Measurements from ENCODE around the gene RET.

RET gene

DNA sequence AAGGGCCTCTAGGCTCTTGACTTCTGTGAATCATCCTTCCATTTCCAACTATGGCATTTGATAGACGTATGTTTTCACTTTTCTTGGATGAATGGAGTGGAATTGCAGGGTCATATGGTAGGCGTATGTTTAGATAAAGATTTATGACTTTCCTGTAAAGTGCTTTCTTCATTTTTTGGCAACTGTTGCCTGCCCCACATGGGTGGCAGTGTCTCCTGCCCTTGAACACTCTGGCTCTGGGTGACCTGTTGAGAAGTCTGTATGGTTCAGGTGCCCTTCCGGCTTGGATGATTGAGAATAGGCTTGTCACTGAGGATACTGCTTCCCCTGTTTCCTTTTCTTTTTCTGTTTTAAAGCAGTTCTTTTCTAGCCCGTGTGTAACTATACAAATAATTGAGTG, 23.1 kb downstream of the RET start:
- TF ChIP-seq, protein P1, sequence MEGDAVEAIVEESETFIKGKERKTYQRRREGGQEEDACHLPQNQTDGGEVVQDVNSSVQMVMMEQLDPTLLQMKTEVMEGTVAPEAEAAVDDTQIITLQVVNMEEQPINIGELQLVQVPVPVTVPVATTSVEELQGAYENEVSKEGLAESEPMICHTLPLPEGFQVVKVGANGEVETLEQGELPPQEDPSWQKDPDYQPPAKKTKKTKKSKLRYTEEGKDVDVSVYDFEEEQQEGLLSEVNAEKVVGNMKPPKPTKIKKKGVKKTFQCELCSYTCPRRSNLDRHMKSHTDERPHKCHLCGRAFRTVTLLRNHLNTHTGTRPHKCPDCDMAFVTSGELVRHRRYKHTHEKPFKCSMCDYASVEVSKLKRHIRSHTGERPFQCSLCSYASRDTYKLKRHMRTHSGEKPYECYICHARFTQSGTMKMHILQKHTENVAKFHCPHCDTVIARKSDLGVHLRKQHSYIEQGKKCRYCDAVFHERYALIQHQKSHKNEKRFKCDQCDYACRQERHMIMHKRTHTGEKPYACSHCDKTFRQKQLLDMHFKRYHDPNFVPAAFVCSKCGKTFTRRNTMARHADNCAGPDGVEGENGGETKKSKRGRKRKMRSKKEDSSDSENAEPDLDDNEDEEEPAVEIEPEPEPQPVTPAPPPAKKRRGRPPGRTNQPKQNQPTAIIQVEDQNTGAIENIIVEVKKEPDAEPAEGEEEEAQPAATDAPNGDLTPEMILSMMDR (IDR thresholded peaks at IDR 0.05; ENCODE audit: control insufficient read depth, insufficient read depth, low read depth, low read length, missing control alignments), result no peak
- no peak for DNase-seq (ENCODE audit: low read depth)
- H3K4me3 ChIP-seq (ENCODE audit: control insufficient read depth, low read depth, low read length), result no peak overlapping the region

DNA sequence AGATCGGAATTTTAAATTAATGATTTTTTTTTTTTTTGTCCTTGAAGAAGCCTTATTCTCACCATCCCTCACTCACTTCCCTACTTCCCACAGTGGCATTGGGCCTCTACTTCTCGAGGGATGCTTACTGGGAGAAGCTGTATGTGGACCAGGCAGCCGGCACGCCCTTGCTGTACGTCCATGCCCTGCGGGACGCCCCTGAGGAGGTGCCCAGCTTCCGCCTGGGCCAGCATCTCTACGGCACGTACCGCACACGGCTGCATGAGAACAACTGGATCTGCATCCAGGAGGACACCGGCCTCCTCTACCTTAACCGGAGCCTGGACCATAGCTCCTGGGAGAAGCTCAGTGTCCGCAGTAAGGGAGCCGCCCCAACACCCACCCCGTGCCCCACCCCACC, 23.5 kb downstream of the RET start:
- DNase-seq (ENCODE audit: low read depth), result no peak
- no peak overlapping the region for H3K4me3 ChIP-seq (ENCODE audit: control insufficient read depth, low read depth, low read length)
- TF ChIP-seq, protein P1 (IDR thresholded peaks at IDR 0.05; ENCODE audit: control insufficient read depth, insufficient read depth, low read depth, low read length, missing control alignments), result no peak

DNA sequence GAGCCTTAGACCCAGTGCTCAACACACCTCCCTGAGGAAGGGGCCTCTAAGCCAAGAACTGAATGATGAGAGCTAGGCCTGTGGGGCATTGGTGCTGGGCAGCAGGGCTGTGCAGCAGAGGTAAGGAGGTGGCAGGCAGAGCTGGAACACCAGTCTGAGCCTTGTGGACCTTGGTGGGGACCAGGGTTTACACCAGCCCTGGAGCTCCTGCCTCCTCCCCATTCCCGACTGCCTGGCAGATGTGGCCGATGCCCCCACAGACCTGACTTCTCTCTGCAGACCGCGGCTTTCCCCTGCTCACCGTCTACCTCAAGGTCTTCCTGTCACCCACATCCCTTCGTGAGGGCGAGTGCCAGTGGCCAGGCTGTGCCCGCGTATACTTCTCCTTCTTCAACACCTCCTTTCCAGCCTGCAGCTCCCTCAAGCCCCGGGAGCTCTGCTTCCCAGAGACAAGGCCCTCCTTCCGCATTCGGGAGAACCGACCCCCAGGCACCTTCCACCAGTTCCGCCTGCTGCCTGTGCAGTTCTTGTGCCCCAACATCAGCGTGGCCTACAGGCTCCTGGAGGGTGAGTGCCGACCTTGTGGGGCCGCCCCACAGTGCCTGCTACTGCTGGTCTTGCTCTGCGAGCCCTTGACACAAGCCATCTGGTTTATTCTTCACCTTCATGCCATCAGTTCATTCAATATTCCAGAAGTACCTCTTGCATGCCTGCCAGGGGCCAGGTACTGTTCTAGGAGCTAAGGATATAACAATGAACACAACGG, 25.4 kb downstream of the RET start:
- H3K4me3 ChIP-seq (ENCODE audit: control insufficient read depth, low read depth, low read length), result no peak overlapping the region
- no peak for DNase-seq (ENCODE audit: low read depth)
- TF ChIP-seq, protein P1 (IDR thresholded peaks at IDR 0.05; ENCODE audit: control insufficient read depth, insufficient read depth, low read depth, low read length, missing control alignments), result no peak

DNA sequence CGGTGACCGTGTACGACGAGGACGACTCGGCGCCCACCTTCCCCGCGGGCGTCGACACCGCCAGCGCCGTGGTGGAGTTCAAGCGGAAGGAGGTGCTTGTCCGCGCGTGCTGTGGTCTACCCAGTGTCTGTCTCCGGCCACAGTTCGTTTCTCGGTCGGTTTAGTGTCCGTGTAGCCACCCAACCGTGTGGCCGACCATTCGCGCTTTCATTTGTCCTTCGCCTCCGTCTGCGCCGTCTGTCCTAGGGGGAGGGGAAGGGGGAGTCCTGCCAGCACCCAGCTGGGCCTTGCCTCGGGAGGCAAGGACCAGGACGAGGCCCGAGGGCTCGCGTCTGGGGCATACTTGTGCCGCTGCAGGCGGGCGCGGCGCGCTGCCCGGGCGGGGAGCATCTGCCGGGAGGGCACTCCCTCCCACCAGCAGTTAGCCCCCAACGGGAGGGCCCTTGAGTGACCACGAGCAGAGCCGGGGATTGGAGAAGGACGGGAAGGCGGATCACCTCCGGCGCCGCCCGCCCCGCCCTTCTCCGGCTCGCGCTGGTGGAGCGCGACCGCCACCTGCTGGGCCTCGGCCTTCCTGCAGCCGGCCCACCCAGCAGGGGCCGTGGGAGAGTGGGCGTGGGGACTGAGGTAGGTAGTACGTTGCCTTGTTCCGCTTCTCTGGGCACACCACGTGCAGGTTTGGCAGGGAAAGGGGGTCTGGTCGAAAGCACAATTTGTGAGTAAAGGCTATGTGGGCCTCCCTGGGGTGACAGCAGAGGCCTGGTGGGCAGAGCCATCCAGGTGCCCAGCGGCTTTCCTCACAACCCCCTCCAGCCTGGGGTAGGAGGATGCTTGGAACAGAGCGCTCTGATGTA, 28.5 kb downstream of the RET start:
- TF ChIP-seq, protein P1 (IDR thresholded peaks at IDR 0.05; ENCODE audit: control insufficient read depth, insufficient read depth, low read depth, low read length, missing control alignments), result peak; percentile 84
- no peak for DNase-seq (ENCODE audit: low read depth)

DNA sequence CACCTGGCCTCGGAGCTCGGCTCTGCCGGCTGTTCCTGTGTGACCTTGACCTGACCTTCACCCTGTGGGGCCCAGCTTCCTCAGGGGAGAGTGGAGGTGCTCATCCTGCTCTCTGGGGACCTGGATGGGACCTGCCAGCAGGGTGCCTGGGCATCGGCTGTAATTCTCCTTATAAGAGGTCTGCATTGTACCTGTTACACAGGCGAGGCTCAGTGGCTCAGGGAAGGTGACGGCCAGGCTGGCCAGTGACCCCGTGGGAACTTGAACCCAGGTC, 29.0 kb downstream of the RET start:
- H3K4me3 ChIP-seq (ENCODE audit: control insufficient read depth, low read depth, low read length), result no peak overlapping the region
- TF ChIP-seq, protein P1 (IDR thresholded peaks at IDR 0.05; ENCODE audit: control insufficient read depth, insufficient read depth, low read depth, low read length, missing control alignments), result no peak
- no peak for DNase-seq (ENCODE audit: low read depth)

More for the DNA sequence above, 28.5 kb downstream of the RET start:
- H3K4me3 ChIP-seq (ENCODE audit: control insufficient read depth, low read depth, low read length), result peak overlapping the region; percentile 44

DNA sequence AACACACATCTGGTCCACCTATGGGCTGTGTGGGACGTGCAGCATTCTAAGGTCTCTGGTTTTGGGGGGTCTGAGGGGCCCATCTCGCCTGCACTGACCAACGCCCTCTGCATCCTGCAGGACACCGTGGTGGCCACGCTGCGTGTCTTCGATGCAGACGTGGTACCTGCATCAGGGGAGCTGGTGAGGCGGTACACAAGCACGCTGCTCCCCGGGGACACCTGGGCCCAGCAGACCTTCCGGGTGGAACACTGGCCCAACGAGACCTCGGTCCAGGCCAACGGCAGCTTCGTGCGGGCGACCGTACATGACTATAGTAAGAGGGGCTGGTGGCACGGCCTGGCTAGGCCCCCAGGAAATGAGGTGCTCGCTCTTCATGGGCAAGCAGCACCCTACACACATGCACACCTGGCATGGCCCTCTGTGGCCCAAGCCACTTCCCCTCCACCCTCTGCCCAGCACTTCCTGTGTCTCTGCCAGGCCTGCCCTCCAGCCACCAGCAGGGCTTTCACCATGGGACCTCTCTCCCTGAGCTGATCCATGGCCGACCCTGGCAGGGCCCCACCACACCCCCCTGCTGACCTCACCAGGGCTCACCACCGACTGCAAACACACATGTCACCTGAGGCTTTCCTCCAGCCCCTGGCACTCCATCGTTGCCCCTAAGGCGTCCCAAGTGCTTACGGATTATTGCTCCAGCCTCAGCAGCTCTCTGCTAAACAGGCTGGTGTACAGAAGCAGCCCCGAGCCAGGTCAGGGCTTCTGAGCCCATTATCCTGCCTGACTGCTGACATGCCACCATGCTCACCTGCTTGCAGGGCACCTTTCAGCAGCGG, 29.6 kb downstream of the RET start:
- H3K4me3 ChIP-seq (ENCODE audit: control insufficient read depth, low read depth, low read length), result no peak overlapping the region
- DNase-seq (ENCODE audit: low read depth), result no peak
- TF ChIP-seq, protein P1 (IDR thresholded peaks at IDR 0.05; ENCODE audit: control insufficient read depth, insufficient read depth, low read depth, low read length, missing control alignments), result no peak

Measured in AG09309 (cell line).